Measurements from ENCODE around the gene GPRC5C.

Gene GPRC5C

GRCh38 chr17:74439691-74440567 lies 8.0 kb downstream of the GPRC5C start:
- no peak for ATAC-seq
- no peak for TF ChIP-seq CSDC2 (CRISPR knock-in tag; IDR thresholded peaks at IDR 0.05)

- TF ChIP-seq RARB (CRISPR knock-in tag; IDR thresholded peaks at IDR 0.05) (no peak), ZFP3 (CRISPR knock-in tag; IDR thresholded peaks at IDR 0.05) (no peak), POU6F1 (CRISPR knock-in tag; IDR thresholded peaks at IDR 0.05; ENCODE audit: borderline replicate concordance, low read depth) (no peak), ZNF70 (CRISPR knock-in tag; IDR thresholded peaks at IDR 0.05) (no peak), BACH2 (CRISPR knock-in tag; IDR thresholded peaks at IDR 0.05; ENCODE audit: borderline replicate concordance) (no peak), ZC3H10 (CRISPR knock-in tag; IDR thresholded peaks at IDR 0.05) (no peak), CSRNP3 (CRISPR knock-in tag; IDR thresholded peaks at IDR 0.05) (no peak), TCF4 (CRISPR knock-in tag; IDR thresholded peaks at IDR 0.05; ENCODE audit: borderline replicate concordance) (no peak), SNAI2 (CRISPR knock-in tag; IDR thresholded peaks at IDR 0.05) (no peak), OSR1 (CRISPR knock-in tag; IDR thresholded peaks at IDR 0.05) (no peak), ZNF8 (CRISPR knock-in tag; IDR thresholded peaks at IDR 0.05) (no peak), ESRRG (CRISPR knock-in tag; IDR thresholded peaks at IDR 0.05) (no peak), CREB5 (CRISPR knock-in tag; IDR thresholded peaks at IDR 0.05; ENCODE audit: low read depth) (no peak), CSDC2 (CRISPR knock-in tag; IDR thresholded peaks at IDR 0.05) (no peak), GLIS3 (CRISPR knock-in tag; IDR thresholded peaks at IDR 0.05) (no peak), PPARA (CRISPR knock-in tag; IDR thresholded peaks at IDR 0.05; ENCODE audit: borderline replicate concordance) (no peak), ZNF565 (CRISPR knock-in tag; conservative IDR thresholded peaks at IDR 0.05; ENCODE audit: low read depth) (no peak), ZFP30 (CRISPR knock-in tag; IDR thresholded peaks at IDR 0.05) (no peak)
- TF ChIP-seq, protein P1, sequence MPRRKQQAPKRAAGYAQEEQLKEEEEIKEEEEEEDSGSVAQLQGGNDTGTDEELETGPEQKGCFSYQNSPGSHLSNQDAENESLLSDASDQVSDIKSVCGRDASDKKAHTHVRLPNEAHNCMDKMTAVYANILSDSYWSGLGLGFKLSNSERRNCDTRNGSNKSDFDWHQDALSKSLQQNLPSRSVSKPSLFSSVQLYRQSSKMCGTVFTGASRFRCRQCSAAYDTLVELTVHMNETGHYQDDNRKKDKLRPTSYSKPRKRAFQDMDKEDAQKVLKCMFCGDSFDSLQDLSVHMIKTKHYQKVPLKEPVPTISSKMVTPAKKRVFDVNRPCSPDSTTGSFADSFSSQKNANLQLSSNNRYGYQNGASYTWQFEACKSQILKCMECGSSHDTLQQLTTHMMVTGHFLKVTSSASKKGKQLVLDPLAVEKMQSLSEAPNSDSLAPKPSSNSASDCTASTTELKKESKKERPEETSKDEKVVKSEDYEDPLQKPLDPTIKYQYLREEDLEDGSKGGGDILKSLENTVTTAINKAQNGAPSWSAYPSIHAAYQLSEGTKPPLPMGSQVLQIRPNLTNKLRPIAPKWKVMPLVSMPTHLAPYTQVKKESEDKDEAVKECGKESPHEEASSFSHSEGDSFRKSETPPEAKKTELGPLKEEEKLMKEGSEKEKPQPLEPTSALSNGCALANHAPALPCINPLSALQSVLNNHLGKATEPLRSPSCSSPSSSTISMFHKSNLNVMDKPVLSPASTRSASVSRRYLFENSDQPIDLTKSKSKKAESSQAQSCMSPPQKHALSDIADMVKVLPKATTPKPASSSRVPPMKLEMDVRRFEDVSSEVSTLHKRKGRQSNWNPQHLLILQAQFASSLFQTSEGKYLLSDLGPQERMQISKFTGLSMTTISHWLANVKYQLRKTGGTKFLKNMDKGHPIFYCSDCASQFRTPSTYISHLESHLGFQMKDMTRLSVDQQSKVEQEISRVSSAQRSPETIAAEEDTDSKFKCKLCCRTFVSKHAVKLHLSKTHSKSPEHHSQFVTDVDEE (CRISPR knock-in tag; IDR thresholded peaks at IDR 0.05): no peak
- TF ChIP-seq, protein P2, sequence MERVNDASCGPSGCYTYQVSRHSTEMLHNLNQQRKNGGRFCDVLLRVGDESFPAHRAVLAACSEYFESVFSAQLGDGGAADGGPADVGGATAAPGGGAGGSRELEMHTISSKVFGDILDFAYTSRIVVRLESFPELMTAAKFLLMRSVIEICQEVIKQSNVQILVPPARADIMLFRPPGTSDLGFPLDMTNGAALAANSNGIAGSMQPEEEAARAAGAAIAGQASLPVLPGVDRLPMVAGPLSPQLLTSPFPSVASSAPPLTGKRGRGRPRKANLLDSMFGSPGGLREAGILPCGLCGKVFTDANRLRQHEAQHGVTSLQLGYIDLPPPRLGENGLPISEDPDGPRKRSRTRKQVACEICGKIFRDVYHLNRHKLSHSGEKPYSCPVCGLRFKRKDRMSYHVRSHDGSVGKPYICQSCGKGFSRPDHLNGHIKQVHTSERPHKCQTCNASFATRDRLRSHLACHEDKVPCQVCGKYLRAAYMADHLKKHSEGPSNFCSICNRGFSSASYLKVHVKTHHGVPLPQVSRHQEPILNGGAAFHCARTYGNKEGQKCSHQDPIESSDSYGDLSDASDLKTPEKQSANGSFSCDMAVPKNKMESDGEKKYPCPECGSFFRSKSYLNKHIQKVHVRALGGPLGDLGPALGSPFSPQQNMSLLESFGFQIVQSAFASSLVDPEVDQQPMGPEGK (CRISPR knock-in tag; IDR thresholded peaks at IDR 0.05; ENCODE audit: borderline replicate concordance): no peak
- no peak for ATAC-seq
These were observed 9.6 kb downstream of the GPRC5C start for GRCh38 chr17:74441537-74441936.

- ATAC-seq: no peak
- TF ChIP-seq, protein P1 (CRISPR knock-in tag; IDR thresholded peaks at IDR 0.05): no peak
- TF ChIP-seq SNAI2 (CRISPR knock-in tag; IDR thresholded peaks at IDR 0.05) (no peak), TCF4 (CRISPR knock-in tag; IDR thresholded peaks at IDR 0.05; ENCODE audit: borderline replicate concordance) (no peak), ARNTL (CRISPR knock-in tag; IDR thresholded peaks at IDR 0.05; ENCODE audit: borderline replicate concordance, low read depth) (no peak), POU6F1 (CRISPR knock-in tag; IDR thresholded peaks at IDR 0.05; ENCODE audit: borderline replicate concordance, low read depth) (no peak), RARB (CRISPR knock-in tag; IDR thresholded peaks at IDR 0.05) (no peak), OSR1 (CRISPR knock-in tag; IDR thresholded peaks at IDR 0.05) (no peak)
- TF ChIP-seq, protein P2 (CRISPR knock-in tag; IDR thresholded peaks at IDR 0.05; ENCODE audit: borderline replicate concordance): no peak
These were observed 10.4 kb downstream of the GPRC5C start for GRCh38 chr17:74442291-74442669.

Measured in SK-N-SH treated with all-trans-retinoic acid at 6 μM for 48 hours (cell line).